ENCODE results near the gene OLFML1. TPM values are rescaled to one million over a fixed set of nuclear protein-coding genes. Genes with fewer than 3 reads are reported as not detected.

The OLFML1 gene
- total and polyA plus RNA-seq, 11 donors: 1.7 to 17.9 (median 4.0) TPM

GRCh38 chr11:7509966-7510365 lies 24.7 kb downstream of the OLFML1 start:
- H3K27me3 ChIP-seq: no peaks in the 10 kb centered on the region
- ATAC-seq: no peak
- TF ChIP-seq CTCF (IDR thresholded peaks at IDR 0.05) (no peak), POLR2A (IDR thresholded peaks at IDR 0.05) (no peak)
- H3K27ac ChIP-seq: no peak overlapping the region
- H3K9me3 ChIP-seq: no peaks in the 10 kb centered on the region
- no peak overlapping the region for H3K4me3 ChIP-seq
- intact Hi-C loops (cut with DNase I): loop anchor here in 5 of 10 donors (5.0 to 10.0 kb wide), 6 partner anchors 47 to 477 kb away; partner anchors contain the start of gene EIF3F (in 1 of the 5)
- no peak for DNase-seq
- WGBS, 4 donors: 82 to 90% (median 86%) methylated on average over 2 of the region's 2 CpGs
- H3K4me1 ChIP-seq: peaks cover 3 to 41% (median 27%) of the 10 kb centered on the region in 12 donors
- H3K36me3 ChIP-seq: peaks cover 0 to 12% (median 0%) of the 10 kb centered on the region in 9 donors

GRCh38 chr11:7511401-7511800 lies 26.1 kb downstream of the OLFML1 start:
- Histone ChIP-seq H3K4me3 (no peak overlapping the region), H3K36me3 (peaks cover 0 to 12% (median 0%) of the 10 kb centered on the region in 9 donors), H3K4me1 (peaks cover 3 to 43% (median 28%) of the 10 kb centered on the region in 12 donors), H3K27ac (peak overlapping the region; percentile 85 to 99 (median 96)), H3K9me3 (no peaks in the 10 kb centered on the region), H3K27me3 (no peaks in the 10 kb centered on the region)
- 7 to 35% (median 27%) methylated on average over 5 of the region's 5 CpGs for WGBS, 4 donors
- ATAC-seq (peak; percentile 5 to 54 (median 24)), DNase-seq (peak; percentile 61 to 84 (median 69))
- intact Hi-C loops (cut with DNase I): loop anchor here in 5 of 10 donors (5.0 to 10.0 kb wide), 6 partner anchors 46 to 476 kb away; partner anchors contain the start of gene EIF3F (in 1 of the 5)
- TF ChIP-seq POLR2A (IDR thresholded peaks at IDR 0.05) (no peak), CTCF (IDR thresholded peaks at IDR 0.05) (no peak)

- TF ChIP-seq POLR2A (IDR thresholded peaks at IDR 0.05) (peak in 1 of 2 donors; percentile 25), CTCF (IDR thresholded peaks at IDR 0.05) (peak in 1 of 12 donors; percentile 5)
- H3K27ac ChIP-seq: peak overlapping the region; percentile 85 to 99 (median 96)
- ATAC-seq: peak; percentile 70 to 85 (median 81)
- peak; percentile 79 to 91 (median 90) for DNase-seq
- 3 to 7% (median 6%) methylated on average over 15 to 18 of the region's 18 CpGs for WGBS, 4 donors
- peak overlapping the region; percentile 69 to 96 (median 84) for H3K4me3 ChIP-seq
- peaks cover 3 to 43% (median 28%) of the 10 kb centered on the region in 12 donors for H3K4me1 ChIP-seq
- peaks cover 0 to 12% (median 0%) of the 10 kb centered on the region in 9 donors for H3K36me3 ChIP-seq
- no peaks in the 10 kb centered on the region for H3K27me3 ChIP-seq
- H3K9me3 ChIP-seq: no peaks in the 10 kb centered on the region
- intact Hi-C loops (cut with DNase I): loop anchor here in 6 of 10 donors (2.0 to 10.0 kb wide), 8 partner anchors 45 to 475 kb away; partner anchors contain the start of gene EIF3F (in 1 of the 6)
Measured at GRCh38 chr11:7512525-7513233, 27.4 kb downstream of the OLFML1 start.

Data from heart left ventricle (tissue), 16 donors.